Activated CD4-positive, alpha-beta T cell treated with anti-CD3 and anti-CD28 coated beads, Interleukin-2, Interleukin-4, amounts not matched to agents 100 ng/mL and 50 ng/mL, durations not matched to agents 16 hours and 8 hours (primary cell): Measurements from ENCODE around the gene SPATA13.

Experiments used
- DNase-seq: peaks from one replicate; pipeline ENCODE4 v3.0.0-alpha.2; 2020; ENCODE audit warnings: low spot score

SPATA13 gene

GRCh38 chr13:24141333-24141910 lies 19.1 kb upstream of the SPATA13 start:
- DNase-seq = no peak

- no peak for DNase-seq
Observed at GRCh38 chr13:24142453-24142852, 18.1 kb upstream of the SPATA13 start.

- DNase-seq = no peak
Observed at GRCh38 chr13:24142886-24143285, 17.6 kb upstream of the SPATA13 start.

- no peak for DNase-seq
Observed at GRCh38 chr13:24145240-24145639, 15.3 kb upstream of the SPATA13 start.

GRCh38 chr13:24145674-24146073 lies 14.8 kb upstream of the SPATA13 start:
- DNase-seq = no peak

GRCh38 chr13:24146961-24147569 lies 13.5 kb upstream of the SPATA13 start:
- DNase-seq = no peak

- no peak for DNase-seq
Observed at GRCh38 chr13:24147570-24147963, 13.0 kb upstream of the SPATA13 start.

GRCh38 chr13:24148414-24149235 lies 11.9 kb upstream of the SPATA13 start:
- DNase-seq = no peak

GRCh38 chr13:24149246-24150032 lies 11.1 kb upstream of the SPATA13 start:
- no peak for DNase-seq

GRCh38 chr13:24150572-24150971 lies 9.9 kb upstream of the SPATA13 start:
- no peak for DNase-seq

GRCh38 chr13:24151864-24152263 lies 8.7 kb upstream of the SPATA13 start:
- DNase-seq = no peak

GRCh38 chr13:24152292-24153214 lies 8.0 kb upstream of the SPATA13 start:
- DNase-seq = no peak

GRCh38 chr13:24153347-24153746 lies 7.2 kb upstream of the SPATA13 start:
- DNase-seq = no peak

GRCh38 chr13:24153979-24154701 lies 6.4 kb upstream of the SPATA13 start:
- DNase-seq = no peak

GRCh38 chr13:24159357-24159756 lies 1.2 kb upstream of the SPATA13 start:
- DNase-seq = no peak

GRCh38 chr13:24161010-24161775 lies 673 bp downstream of the SPATA13 start:
- peak; percentile 42 for DNase-seq

GRCh38 chr13:24161980-24162525 lies 1.5 kb downstream of the SPATA13 start:
- no peak for DNase-seq

GRCh38 chr13:24162604-24163003 lies 2.1 kb downstream of the SPATA13 start:
- no peak for DNase-seq

- no peak for DNase-seq
Observed at GRCh38 chr13:24165746-24166145, 5.2 kb downstream of the SPATA13 start.

- DNase-seq = no peak
Observed at GRCh38 chr13:24166561-24166960, 6.0 kb downstream of the SPATA13 start.
